ENCODE data around the gene BCL11B.

BCL11B gene
- total RNA-seq = 386 to 420 reads per million in 2 donors

DNA sequence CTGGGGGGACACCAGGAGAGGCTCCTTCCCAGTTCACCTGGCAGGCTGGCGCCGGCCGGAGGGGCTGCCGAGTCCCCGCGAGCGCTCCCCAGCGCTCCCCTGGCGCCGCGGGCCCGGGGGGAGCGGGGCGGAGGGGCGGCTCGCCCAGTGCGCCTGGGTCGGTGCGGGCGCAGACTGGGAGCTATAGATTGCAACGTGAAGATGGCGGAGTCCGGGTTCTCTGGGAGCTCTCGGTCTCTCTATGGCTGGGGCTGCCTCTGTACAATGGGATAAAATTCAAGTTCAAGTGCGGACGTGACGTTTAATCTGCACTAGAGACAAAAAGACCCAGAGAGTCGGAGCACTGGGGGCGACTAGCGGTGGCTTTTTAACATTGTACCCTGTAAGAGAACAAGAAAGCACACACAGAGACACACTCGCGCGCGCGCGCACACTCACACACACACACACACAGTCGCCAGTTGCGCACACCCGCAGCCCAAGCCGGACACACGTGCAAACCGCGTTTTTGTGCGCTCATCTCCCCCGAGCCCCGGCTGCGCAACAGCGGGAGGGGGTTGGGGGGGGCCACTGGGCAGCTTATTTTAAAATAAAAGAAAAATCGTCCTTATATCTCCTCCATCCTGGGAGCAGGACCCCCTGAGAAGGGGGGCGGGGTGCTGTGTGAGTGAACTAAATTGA, at the start of gene BCL11B:
Gene BCL11B (minus strand): TSS at position 247 of the 681 bp plus-strand sequence. CDS start 979 bp downstream, outside the sequence.
- peak; percentile 62 for DNase-seq

GRCh38 chr14:99321236-99321925, 49.4 kb upstream of the BCL11B start:
- DNase-seq = no peak

GRCh38 chr14:99320621-99321235, 48.7 kb upstream of the BCL11B start:
- no peak for DNase-seq

DNA sequence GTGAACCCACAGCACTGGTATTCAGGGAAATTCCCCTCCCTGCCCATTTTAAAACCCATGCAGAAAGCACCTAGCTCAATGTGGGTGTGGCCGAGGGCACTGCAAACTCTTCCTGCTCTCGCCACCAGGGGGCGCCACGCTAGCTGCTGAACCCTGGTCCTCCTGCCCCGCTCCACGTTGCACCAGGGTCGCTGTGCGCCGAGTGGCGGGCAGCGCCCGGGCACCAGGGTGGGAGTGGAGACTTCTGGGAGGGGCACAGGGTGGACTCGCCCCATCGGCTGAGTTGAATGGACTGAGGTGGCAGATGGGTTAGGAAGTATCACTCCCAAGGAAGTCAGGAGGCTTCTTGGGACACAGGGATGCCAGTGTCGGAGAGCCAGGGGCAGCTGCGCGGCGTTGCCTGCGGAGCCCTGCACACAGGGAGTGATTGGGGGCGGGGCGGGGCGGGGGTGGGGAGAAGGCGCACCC, 48.1 kb upstream of the BCL11B start:
- peak; percentile 57 for DNase-seq

- no peak for DNase-seq
These were observed 46.9 kb upstream of the BCL11B start for GRCh38 chr14:99318959-99319295.

DNA sequence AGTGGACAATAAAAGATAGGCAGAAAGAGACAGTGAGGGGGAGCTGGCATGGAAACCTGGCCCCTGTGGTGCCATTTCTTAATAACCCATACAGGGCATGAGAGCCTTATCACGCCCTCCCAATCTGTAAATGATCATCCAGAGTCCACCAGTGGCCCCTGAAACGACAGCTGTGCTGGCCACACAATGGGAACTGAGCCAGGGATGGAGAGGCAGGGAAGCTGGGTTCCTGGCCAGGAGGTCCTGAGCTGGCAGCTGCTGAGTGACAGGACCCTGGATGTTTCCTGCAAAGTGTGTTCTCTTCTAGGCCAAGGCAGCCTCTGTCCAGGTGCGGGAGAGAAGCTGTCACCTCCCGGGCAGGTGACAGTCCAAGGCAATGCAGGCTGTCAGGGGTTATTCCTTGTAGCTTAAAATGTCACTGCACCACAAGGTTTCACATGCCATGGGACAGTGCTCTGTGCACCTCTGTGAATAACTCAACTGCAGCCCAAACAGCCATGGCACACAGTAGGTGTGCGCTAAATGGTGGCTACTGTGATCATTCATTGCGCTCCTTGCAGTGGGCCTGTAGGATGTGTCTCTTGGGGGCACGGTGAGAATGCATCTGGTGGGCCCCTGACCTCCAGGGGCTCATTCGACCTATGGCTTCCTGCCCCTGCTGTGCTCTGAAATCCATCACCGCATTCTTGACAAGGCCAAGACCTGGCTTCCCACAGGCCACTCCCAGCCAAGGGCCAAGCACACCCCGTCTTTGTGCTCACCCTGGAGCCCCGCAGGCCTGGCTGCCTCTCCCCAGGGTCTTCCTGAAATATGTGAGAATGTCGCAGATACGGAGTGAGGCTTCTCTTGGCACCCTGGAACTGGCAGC, 46.3 kb upstream of the BCL11B start:
- no peak for DNase-seq

- DNase-seq = no peak
These were observed 45.5 kb upstream of the BCL11B start for GRCh38 chr14:99317231-99318090.

DNA sequence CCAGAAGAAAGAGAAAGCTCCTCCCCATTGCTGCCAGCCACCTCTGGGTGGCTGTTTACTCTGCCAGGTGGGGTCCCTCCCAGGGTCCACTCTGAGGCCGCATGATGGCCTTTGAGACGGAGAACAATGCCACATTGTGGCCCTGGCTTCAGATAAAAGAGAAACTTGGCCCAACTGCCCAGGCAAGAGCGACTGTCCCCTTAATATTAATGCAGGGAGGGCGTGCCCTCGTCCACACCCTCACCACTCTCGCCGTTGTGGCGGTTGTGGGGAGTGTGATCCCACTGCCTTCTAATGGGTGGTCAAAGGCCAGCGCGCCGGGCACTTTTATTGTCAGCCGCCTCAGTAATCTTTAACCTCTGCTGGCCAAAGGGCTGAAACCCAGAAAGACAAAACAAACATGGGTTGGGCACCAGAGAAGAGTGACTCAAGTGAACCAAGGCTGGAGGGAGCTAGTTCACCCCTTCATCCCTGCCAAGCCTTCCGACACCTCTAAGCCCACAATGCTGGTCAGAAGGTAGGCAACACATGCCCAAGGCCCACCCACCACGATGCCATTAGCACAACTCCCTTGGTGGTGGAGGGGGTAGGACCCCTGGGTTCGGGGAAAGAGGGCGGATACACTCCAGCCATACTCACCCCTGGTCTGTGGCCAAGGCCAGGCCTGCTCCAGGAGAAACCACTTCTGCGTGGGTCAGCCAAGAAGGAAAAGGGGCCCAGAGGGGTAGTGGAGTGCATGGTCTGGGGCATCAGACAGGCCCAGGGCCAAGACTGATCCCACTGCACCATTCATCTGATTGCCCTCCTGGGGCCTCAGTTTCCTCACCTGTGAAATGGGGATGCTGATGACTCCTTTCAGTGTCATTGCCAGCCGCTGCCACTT, 44.5 kb upstream of the BCL11B start:
- no peak for DNase-seq

GRCh38 chr14:99315197-99315596, 43.2 kb upstream of the BCL11B start:
- no peak for DNase-seq

DNA sequence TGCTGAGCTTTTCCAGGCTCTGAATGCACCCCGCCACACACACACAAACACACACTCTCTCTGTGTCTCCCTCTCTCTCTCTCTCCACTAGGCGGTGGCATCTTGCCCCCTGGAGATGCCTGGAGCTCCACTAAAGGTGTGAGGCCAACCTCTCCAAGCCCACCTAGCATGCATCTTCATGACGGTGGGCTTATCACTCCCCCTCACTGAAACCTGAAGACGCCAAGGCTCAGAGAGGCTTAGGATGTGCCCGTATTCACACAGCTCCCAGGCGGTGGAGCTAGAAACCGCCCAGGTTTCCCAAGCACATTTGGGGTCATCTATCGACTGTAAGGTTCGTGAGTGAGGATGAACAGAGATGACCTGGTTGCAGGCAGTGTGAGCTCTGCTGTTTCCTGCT, 42.6 kb upstream of the BCL11B start:
- DNase-seq = no peak

DNA sequence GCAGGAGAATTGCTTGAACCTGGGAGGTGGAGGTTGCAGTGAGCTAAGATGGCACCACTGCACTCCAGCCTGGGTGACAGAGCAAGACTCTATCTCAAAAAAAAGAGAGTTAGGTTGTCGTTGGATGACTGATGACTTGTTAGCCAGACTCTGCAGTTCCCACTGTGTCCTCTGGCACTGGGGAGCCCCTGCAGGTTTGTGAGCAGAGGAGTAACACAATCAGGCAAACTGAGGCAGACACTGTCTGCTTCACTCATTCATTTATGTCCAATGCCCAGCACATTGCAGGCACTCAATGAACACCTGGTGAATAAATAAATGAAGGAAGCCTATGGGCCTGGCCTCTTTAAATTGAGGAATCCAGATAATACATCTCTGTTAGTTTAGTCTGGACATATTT, 41.2 kb upstream of the BCL11B start:
- no peak for DNase-seq

- no peak for DNase-seq
These were observed 40.1 kb upstream of the BCL11B start for GRCh38 chr14:99312106-99312505.

GRCh38 chr14:99309220-99309766, 37.3 kb upstream of the BCL11B start:
- DNase-seq = no peak

DNA sequence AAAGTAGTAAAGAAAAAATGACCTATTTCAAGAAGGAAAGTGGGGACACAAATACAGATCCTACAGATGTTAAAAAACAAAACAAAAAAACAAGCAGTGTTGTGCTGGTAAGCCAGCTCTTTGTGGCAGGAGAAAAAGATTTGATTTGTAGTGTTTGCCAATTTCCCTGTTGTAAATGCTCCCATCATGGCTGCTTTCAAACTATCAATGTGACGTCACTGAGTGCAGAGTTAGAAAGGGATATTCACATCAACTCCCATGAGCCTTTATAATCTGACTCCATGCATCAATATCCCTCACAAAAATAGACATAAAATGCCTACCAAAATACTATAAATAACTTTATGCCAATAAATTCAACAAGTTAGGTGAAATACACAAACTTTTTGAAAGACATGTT, 32.2 kb upstream of the BCL11B start:
- no peak for DNase-seq

DNA sequence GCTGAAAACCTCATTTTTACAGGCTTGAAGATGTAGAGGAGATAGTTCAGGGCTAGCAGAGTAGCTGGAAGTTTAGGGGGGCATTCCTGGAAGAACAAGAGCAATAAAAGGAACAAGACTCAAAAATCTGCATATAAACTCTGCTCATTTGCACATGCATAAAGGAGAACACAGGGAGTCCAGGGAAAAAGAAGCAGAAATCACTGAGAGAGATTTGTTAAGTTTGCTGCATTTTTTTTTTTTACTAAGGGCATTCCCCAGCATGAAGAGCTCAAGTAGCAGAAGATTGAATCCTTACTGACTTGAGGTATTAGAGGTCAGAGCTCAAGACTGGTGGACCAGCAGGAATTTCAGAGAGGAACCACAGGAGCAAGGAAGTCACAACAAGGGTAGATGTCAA, 28.2 kb upstream of the BCL11B start:
- no peak for DNase-seq

DNA sequence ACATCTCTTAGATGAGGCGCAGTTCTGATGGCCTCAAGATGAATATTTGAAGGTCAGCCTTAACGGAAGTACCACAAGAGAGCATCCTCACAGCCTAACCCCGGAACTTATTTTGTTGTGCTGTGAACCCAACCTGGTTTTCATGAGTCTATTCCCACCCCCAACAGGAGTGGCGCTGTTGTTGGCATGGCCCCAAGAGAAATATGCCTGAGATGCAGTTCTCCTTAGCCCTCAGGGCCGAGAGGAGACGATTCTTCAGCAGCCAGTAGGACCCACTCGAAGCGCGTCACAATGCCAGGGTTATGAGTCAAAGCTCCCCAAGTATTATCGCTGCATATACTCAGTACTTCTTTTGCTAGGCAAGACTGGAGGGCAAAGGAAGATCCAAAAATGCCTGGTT, 24.5 kb upstream of the BCL11B start:
- DNase-seq = no peak

DNA sequence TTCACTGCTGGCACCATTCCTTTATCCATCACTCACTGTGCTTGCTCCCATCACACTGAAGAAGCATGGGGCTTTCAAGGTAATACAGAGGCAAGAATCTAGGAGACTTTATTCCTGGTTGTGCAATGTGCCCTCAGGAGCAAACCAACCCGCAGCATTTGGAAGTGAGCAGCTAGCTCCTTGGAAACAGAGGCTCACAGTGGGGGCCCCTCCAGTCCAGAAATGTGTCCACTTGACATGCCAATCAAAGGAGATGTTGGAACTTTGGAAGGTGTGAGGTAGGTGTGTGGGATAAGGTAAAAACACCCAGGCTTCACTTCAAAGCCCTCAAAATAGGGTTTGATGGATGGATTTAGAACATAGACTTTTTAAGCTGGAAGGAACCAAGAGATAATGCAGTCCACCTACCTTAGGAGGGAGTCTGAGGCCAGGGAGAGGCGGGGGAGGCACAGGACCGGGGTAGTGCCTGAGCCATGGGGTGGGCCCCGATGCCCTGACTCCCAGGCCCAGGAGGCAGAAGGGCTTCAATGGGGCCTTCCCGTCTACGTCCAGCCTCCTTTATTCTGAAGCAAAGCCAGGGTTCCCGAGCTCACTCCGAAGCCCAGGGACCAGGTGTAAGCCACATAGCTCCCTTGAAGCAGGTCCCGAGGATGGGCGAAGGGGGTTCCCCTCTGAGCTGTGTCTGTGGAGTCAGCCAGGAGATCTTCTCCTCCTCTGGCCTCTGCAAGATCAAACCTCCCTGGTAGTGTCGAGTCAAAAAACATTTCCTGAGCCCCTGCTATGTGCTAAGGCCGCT, 17.6 kb upstream of the BCL11B start:
- no peak for DNase-seq

DNA sequence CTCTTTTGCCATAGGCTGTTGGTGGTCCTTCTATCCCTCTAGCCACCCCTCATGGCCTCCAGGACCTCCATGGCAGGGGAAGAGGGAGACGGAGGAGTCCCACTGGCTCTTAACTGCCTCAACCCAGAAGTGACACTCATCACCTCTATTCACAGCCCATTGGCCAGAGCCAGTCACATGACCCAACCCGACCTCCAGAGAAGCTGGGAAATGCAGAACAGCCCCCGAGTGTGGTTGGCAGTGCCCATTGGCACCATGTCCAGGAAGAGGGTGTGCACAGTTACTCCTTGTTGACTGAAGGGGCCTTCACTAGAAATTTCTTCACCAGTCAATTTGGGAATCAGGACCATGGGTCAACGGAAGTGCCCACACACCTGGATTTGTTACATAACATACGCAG, 17.0 kb upstream of the BCL11B start:
- DNase-seq = no peak

DNA sequence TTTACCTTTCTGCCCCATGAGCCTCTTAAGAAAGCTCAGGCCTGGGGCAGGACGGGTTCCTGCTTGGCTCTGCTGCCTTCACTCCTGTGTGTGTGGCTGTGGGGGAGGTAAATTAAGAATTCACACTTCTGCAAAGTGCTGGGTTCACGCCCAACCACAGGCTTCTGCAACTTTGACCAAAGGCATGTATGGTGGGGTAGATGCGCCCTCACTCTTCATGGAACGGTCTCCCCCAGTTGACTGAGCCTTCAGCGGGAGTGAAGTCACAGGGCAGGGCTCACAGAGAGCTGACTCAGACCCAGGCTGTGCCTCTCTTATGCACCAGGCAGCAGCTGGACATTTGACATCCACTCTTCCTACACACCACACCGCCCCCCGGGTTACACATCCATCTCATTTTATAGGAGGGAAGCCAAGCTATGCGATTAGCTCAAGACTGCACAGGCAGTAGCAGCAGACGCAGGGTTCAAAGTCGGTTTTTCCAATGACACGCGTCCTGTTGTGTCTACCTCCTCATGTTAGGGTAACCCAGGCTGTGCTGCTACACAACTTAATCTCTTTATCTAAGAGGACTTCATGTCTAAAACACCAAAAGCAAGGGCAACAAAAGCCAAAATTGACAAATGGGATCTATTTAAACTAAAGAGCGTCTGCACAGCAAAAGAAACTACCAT, 15.4 kb upstream of the BCL11B start:
- no peak for DNase-seq
